HL-60 (cell line): ENCODE results near the gene XPC.

Experiments used
- DNase-seq, 2 experiments: peaks; one replicate each; pipeline ENCODE4 v3.0.0-alpha.2; 2010 to 2020; ENCODE audit warnings: low read depth in 1 of 2, low spot score in 1 of 2
- H3K27ac ChIP-seq: fragments of 250-450 bp; sonication (Bioruptor Pico); replicated peaks from 2 replicates; pipeline ENCODE4 v1.5.1; 2020; ENCODE audit warnings: mild to moderate bottlenecking, moderate library complexity
- H3K27me3 ChIP-seq: fragments of 250-450 bp; sonication (Bioruptor Pico); 2 replicates; pipeline ENCODE4 v1.5.1; 2021; ENCODE audit warnings: mild to moderate bottlenecking, moderate library complexity; ENCODE audit not compliant: insufficient read depth, poor library complexity, severe bottlenecking
- H3K4me3 ChIP-seq: replicated peaks from 2 replicates; pipeline ENCODE4 v1.5.1; 2011; ENCODE audit warnings: mild to moderate bottlenecking, control low read depth, low read length; ENCODE audit not compliant: insufficient read depth
- CTCF ChIP-seq: IDR thresholded peaks from one replicate; pipeline ENCODE4 v1.5.1; 2011; ENCODE audit warnings: low read length, control low read depth, inconsistent platforms; ENCODE audit not compliant: insufficient read depth
- GABPA ChIP-seq: IDR thresholded peaks from 2 replicates; pipeline ENCODE4 v1.6.1; 2012; ENCODE audit warnings: low read depth
- POLR2AphosphoS5 ChIP-seq: IDR thresholded peaks from 2 replicates; pipeline ENCODE4 v1.6.1; 2012; ENCODE audit warnings: low read depth
- REST ChIP-seq: IDR thresholded peaks from 2 replicates; pipeline ENCODE4 v1.6.1; 2012; ENCODE audit warnings: low read depth; ENCODE audit not compliant: insufficient replicate concordance
- SPI1 ChIP-seq: IDR thresholded peaks from 2 replicates; pipeline ENCODE4 v1.6.1; 2012; ENCODE audit warnings: low read depth, mild to moderate bottlenecking, borderline replicate concordance

The XPC gene

GRCh38 chr3:14210843-14211594 is 32.6 kb upstream of the XPC start:
- Histone ChIP-seq H3K27ac (no peak overlapping the region), H3K27me3 (no peaks in the 10 kb centered on the region), H3K4me3 (no peak overlapping the region)
- TF ChIP-seq REST (no peak), SPI1 (no peak), GABPA (no peak), POLR2AphosphoS5 (no peak), CTCF (no peak)
- DNase-seq = no peak

GRCh38 chr3:14210290-14210688 is 31.9 kb upstream of the XPC start:
- Histone ChIP-seq H3K4me3 (no peak overlapping the region), H3K27ac (no peak overlapping the region), H3K27me3 (no peaks in the 10 kb centered on the region)
- DNase-seq = no peak
- no peak for TF ChIP-seq GABPA
- no peak for TF ChIP-seq POLR2AphosphoS5
- TF ChIP-seq SPI1 = no peak

GRCh38 chr3:14209581-14210289 is 31.3 kb upstream of the XPC start:
- Histone ChIP-seq H3K4me3 (no peak overlapping the region), H3K27me3 (no peaks in the 10 kb centered on the region), H3K27ac (no peak overlapping the region)
- no peak for TF ChIP-seq GABPA
- TF ChIP-seq REST = no peak
- no peak for TF ChIP-seq CTCF
- no peak for TF ChIP-seq POLR2AphosphoS5
- TF ChIP-seq SPI1 = no peak
- DNase-seq = no peak

- H3K27ac ChIP-seq = no peak overlapping the region
These were observed 30.6 kb upstream of the XPC start for GRCh38 chr3:14208977-14209394.

More at GRCh38 chr3:14208977-14209394, 30.6 kb upstream of the XPC start:
- no peak overlapping the region for H3K4me3 ChIP-seq
- H3K27me3 ChIP-seq = no peaks in the 10 kb centered on the region
- DNase-seq = no peak
- TF ChIP-seq CTCF (no peak), SPI1 (no peak), REST (no peak), POLR2AphosphoS5 (no peak), GABPA (no peak)
